ENCODE data around the gene ZNF346.

The ZNF346 gene

DNA sequence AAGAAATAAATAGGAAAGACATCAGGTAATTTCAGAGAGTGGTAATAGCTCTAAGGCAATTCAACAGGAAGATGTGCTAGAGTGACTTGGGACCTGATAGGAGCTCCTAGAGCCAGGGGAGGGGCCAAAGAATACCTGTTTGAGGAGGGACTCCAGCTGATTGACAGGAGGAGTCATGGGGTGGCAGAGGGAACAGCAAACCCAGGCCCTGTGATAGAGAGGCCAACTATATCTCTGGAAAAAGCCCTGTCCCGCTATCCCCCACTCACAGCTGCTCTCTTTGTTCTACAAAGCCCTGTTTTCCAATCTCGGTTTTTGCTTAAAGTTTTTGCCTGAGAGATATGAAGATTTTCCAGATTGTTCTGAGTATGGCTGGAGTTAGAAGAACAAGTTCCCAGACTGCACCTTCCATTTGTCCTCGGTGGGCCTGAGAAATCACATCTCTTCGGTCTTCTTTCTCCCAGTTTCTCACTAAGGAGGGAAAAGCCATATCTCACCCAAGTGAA is 102.0 kb downstream of the ZNF346 start:
- no peak for DNase-seq

GRCh38 chr5:177126771-177127170 is 104.3 kb downstream of the ZNF346 start:
- no peak for DNase-seq

- DNase-seq: no peak
Measured at GRCh38 chr5:177128551-177128981, 106.1 kb downstream of the ZNF346 start.

- peak; percentile 55 for DNase-seq
Measured at GRCh38 chr5:177130211-177131018, 107.9 kb downstream of the ZNF346 start.

Data from fibroblast of skin of right biceps (primary cell).